HCEC 1CT (cell line): Measurements from ENCODE around the gene PTPN6.

ENCODE experiments used
- DNase-seq: peaks from one replicate; pipeline ENCODE4 v3.0.0-alpha.2; 2017

PTPN6 gene

DNA sequence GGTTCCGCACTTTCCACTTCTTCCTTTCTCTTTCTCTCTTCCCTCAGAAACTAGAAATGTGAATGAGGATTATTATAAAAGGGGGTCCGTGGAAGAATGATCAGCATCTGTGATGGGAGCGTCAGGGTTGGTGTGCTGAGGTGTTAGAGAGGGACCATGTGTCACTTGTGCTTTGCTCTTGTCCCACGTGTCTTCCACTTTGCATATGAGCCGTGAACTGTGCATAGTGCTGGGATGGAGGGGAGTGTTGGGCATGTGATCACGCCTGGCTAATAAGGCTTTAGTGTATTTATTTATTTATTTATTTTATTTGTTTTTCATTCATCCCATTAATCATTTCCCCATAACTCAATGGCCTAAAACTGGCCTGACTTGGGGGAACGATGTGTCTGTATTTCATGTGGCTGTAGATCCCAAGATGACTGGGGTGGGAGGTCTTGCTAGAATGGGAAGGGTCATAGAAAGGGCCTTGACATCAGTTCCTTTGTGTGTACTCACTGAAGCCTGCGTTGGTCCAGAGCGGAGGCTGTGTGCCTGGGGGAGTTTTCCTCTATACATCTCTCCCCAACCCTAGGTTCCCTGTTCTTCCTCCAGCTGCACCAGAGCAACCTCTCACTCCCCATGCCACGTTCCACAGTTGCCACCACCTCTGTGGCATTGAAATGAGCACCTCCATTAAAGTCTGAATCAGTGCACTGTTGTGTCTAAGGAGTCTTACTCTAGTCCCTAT is 28.0 kb upstream of the PTPN6 start:
- DNase-seq, result no peak

DNA sequence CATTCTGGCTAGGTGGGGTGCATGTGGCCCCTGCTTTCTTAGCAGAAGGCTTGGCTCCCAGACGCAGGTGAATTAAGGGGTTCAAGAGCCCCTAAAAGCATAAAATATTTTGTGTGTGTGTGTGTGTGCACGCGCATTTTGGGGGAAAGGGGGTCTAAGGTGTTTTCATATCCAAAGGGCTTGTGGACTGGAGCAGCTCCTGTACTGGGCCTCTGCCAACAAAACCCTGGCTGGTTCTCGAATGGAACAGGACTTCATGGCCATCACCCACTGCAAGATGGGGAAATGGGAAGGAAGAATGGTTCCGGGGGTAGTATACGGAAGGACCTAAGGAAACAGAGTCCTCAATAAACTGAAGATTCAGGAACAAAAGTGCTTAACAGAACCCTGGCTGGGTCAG is 27.3 kb upstream of the PTPN6 start:
- no peak for DNase-seq

DNA sequence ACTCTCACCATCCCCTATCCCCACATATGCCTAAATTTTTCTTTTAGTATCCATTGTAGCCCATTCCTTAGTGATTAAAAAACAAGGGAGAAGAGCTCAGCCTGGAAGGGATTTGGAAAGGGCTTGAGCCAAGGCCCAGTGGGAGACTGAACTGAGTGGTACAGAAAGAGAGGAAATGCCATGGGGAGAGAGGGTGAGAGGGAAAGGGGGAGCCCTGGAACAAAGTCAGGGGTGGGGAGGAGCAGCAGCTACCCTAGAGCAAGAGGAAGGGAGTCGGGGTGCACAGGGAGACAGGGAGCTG is 26.0 kb upstream of the PTPN6 start:
- DNase-seq, result no peak

DNA sequence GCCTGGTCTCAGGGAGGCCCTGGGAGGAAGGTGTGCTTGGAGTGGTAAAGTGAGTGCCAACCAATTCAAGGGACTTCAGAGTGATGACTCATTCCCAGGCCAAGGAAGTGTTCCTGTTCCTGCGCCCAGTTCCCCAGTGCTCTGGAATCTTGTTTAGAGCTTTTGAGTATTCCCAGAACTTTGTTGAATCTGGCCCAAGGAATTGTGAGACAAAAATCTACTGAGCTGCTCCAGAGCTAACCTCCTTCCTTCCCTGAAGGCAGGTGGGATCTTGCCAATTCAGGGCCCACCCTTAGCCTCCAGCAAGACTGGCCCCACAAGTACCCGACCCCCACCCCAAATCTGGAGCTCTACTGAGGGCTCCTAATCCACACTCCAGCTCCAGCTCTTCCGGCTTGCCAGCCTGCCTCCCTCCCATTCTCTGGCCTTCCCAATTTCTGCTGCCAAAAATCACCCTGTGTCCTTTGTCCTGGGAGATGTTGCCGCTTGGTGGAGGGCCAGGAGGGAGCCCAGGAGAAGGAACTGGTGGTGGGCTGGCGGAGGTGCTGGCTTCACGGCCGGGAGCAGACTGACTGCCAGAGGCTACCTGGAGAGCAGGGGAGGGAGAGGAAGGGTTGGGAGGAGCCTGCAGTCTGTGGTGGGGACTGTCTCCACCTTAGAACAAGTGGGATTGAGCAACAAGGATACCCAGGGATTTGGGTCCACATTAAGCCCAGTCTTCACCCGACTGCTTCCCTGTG is 25.4 kb upstream of the PTPN6 start:
- DNase-seq, result peak; percentile 90

DNA sequence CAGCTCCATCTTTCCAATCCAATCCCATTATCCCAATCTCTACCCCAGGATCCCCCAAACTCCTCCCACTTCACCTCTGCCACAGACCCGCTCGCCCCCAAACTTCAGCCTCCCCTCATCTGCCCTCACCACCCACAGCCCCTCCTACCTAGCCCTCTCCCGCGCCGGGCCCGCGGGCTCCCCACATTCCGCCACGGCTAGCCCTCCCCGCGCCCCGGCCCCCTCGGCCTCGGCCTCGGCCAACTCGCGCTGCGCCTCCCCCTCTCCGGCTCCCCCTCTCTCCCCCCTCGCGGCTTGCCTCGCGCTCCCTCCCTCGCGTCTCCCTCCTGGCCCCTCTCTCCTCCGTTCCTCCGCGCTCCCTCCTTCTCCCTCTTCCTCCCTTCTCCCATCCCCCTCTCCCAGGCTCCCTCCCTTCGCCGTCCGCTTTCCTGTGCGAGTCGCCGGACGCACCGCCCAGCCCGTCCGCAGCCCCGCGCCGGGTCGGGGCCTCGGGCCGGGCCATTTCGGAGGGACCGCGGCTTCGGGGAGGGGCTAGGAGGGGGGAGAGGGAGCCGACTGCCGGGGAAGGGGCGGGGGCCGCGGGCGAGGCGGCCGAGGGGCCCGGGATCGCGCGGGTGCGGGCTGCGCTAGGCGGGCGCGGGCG is 23.7 kb upstream of the PTPN6 start, which contains the start of gene ATN1:
Gene ATN1, plus strand, starts transcription at position 581 of the 643 bp plus-strand sequence. CDS start 6,043 bp downstream, outside the sequence.
- peak; percentile 77 for DNase-seq

DNA sequence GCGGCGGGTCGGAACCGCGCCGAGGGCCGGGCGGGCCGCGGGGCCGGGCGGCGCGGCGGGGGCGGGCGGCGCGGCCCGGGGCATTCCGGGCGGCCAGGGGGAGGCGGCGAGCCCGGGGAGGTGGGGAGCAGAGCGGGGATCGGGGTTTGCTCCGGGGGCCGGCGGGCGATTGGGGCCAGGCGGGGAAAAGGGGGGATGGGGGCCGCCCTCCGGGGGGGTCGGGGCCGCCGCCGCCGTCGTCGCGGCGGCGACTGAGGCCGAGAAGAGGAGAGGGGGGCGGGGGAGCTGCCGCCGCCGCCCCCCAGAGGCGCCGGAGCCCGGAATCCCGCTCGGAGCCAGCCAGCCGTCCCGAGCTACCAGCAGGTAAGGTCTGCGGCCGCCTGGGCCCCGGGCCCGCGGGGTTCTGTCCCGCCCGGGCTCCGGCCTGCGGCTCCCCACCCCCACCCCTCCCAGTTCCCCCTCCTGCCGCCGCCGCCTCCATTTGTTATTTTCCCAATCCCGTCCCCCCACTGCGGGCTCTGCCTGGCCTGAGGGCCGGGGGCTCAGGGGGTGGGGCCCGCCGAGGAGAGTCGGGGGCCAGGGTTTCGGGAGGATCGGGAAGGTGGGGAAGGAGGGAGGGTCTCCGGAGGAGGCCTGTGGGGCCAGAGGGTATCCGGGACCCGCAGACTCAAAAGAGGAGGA is 23.0 kb upstream of the PTPN6 start:
- no peak for DNase-seq

DNA sequence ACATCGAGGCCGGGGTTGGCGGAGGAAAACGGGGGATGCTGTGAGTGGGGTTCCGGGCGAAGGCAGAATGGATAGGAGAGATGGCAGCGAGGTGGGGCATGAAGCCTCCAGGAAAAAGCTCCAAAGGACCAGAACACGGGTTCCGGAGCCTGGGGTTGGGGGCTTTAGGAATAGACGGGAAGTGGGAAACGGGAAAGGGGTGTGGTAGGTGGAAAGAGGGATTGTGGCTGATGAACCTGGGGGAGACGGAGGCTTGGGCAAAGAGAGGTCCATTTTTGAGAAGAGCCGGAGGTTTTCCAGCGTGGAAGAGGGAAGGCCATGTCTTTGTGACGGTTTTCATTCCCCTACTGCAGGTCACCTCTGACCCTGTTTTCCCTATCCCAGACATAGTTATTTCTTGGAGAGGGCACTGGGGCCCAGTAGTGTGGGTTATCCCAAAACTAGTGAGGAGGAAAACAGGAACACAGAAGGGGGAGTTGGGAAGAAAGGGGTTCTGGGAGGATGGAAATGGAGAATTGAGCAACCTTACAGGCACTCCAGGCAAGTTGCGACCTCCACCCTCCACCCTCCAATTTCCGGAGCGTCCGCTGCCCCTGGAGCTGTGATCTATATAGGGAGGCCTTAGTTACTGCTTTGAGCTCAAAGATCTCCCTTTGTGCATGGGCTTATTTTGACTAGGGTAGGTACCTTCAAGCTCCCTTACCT is 22.3 kb upstream of the PTPN6 start:
- DNase-seq, result no peak

DNA sequence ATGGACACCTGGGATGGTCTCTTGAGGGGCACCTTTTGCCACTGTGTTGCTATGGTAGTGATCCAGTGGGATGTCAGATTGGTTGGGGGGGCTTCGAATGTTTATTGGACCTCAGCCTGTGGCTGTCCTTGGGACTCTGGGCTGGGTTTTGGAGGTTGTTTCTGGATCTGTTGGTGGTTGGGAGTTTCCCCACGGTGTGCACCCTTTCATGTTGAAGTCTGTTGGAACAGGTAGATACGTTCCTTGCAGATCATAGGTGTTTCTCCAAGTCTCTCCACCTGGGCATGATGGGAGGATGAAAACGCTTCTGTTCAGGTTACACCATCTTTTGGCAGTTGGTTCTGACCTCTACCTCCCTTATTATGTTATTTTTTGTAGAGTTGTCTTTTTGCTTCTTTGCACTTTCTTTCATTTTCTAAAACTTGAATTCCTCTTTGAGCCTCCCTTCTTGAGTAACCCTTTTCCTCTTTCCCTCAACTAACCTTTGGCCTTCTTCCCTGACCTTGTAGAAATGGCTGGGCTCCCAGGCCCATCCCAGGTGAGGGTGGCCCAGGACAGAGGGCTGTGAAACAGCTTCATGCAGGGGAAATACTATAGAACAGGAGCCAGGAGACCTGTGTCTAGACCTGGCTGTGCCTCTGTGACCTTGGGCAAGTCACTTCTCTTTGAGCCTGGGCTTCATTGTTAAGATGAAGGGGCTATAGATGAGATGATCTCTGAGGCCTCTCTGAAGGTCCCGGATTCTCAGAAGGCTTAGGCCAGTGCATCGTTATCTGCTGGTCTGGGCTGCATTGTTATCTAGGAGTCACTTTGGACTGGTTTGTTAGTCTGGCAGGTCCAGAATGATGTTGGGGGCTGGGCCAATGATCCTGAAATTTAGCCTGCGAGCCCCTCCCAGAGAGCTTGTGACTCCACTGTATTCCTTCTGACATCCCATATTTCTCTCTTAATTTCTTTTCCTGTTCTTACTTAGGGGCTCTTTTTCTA is 21.4 kb upstream of the PTPN6 start:
- DNase-seq, result no peak

DNA sequence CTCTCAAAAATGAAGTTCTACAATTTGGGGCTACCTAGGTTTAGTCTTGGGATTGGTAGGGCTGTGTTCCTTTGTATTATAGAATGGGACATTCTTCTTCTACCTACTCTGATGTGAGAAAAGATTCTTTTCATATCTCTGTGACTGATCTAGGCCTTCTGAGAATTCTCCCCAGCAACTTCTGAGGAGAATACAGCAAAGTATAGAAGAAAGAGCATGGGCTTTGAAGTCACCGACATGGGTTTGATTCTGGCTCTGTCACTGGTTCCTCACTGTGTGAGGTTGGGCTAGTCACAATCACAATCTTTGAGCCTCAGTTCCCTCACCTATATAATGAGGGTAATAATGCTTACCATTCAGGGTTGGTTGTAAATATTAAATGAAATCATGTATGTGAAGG is 18.4 kb upstream of the PTPN6 start:
- no peak for DNase-seq

DNA sequence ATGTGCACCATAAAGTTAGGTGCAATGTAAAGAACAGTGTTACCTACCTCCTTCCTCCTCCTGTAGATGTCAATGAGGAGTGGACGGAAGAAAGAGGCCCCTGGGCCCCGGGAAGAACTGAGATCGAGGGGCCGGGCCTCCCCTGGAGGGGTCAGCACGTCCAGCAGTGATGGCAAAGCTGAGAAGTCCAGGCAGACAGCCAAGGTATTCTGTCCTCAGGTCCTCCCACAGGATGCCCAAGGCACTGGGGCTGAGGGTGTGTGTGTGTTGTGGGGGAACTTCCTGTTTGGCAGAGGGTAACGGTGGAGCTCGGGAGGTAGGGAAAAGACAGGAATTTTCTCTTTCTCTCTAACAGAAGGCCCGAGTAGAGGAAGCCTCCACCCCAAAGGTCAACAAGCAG is 17.0 kb upstream of the PTPN6 start:
- no peak for DNase-seq

DNA sequence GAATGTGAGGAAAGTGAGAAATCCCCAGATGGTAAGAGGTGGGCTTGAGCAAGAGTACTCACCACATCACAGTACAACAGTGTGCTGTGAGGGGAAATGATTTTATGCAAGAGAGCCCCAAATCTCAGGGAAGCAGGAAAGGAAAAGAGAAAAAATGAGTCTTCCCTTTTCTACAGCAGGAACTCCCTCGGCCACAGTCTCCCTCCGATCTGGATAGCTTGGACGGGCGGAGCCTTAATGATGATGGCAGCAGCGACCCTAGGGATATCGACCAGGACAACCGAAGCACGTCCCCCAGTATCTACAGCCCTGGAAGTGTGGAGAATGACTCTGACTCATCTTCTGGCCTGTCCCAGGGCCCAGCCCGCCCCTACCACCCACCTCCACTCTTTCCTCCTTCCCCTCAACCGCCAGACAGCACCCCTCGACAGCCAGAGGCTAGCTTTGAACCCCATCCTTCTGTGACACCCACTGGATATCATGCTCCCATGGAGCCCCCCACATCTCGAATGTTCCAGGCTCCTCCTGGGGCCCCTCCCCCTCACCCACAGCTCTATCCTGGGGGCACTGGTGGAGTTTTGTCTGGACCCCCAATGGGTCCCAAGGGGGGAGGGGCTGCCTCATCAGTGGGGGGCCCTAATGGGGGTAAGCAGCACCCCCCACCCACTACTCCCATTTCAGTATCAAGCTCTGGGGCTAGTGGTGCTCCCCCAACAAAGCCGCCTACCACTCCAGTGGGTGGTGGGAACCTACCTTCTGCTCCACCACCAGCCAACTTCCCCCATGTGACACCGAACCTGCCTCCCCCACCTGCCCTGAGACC is 15.6 kb upstream of the PTPN6 start:
- no peak for DNase-seq

DNA sequence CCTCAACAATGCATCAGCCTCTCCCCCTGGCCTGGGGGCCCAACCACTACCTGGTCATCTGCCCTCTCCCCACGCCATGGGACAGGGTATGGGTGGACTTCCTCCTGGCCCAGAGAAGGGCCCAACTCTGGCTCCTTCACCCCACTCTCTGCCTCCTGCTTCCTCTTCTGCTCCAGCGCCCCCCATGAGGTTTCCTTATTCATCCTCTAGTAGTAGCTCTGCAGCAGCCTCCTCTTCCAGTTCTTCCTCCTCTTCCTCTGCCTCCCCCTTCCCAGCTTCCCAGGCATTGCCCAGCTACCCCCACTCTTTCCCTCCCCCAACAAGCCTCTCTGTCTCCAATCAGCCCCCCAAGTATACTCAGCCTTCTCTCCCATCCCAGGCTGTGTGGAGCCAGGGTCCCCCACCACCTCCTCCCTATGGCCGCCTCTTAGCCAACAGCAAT is 14.9 kb upstream of the PTPN6 start:
- DNase-seq, result no peak

DNA sequence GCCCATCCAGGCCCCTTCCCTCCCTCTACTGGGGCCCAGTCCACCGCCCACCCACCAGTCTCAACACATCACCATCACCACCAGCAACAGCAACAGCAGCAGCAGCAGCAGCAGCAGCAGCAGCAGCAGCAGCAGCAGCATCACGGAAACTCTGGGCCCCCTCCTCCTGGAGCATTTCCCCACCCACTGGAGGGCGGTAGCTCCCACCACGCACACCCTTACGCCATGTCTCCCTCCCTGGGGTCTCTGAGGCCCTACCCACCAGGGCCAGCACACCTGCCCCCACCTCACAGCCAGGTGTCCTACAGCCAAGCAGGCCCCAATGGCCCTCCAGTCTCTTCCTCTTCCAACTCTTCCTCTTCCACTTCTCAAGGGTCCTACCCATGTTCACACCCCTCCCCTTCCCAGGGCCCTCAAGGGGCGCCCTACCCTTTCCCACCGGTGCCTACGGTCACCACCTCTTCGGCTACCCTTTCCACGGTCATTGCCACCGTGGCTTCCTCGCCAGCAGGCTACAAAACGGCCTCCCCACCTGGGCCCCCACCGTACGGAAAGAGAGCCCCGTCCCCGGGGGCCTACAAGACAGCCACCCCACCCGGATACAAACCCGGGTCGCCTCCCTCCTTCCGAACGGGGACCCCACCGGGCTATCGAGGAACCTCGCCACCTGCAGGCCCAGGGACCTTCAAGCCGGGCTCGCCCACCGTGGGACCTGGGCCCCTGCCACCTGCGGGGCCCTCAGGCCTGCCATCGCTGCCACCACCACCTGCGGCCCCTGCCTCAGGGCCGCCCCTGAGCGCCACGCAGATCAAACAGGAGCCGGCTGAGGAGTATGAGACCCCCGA is 14.3 kb upstream of the PTPN6 start:
- DNase-seq, result no peak

DNA sequence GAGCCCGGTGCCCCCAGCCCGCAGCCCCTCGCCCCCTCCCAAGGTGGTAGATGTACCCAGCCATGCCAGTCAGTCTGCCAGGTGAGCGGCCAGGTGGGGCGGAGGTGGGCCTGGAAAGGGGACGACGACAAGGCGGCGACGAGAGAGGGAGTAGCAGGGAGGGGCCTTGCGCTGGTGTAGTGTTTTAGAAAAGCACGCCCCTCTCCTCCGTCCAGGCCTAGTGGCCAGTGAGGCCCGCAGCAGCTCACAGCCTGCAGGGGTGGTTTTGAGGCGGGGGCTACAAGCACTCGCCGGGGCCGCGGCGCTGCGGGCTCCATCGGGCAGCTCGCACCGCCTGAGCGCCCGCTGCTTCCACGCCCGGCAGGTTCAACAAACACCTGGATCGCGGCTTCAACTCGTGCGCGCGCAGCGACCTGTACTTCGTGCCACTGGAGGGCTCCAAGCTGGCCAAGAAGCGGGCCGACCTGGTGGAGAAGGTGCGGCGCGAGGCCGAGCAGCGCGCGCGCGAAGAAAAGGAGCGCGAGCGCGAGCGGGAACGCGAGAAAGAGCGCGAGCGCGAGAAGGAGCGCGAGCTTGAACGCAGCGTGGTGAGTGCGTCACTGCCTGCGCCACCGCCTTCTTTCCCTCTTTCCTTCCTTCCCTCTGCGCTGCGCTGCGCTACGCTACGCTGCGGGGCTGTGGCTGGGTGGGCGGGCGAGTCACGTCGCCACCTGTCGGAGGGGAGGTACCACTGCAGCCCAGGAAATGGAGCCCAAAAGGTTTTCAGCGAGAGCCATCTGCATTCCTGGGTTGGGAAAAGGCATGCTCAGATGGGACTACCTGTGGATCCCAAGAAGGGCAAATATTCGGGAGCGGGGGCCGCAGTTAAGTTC is 13.4 kb upstream of the PTPN6 start:
- DNase-seq, result peak; percentile 87

DNA sequence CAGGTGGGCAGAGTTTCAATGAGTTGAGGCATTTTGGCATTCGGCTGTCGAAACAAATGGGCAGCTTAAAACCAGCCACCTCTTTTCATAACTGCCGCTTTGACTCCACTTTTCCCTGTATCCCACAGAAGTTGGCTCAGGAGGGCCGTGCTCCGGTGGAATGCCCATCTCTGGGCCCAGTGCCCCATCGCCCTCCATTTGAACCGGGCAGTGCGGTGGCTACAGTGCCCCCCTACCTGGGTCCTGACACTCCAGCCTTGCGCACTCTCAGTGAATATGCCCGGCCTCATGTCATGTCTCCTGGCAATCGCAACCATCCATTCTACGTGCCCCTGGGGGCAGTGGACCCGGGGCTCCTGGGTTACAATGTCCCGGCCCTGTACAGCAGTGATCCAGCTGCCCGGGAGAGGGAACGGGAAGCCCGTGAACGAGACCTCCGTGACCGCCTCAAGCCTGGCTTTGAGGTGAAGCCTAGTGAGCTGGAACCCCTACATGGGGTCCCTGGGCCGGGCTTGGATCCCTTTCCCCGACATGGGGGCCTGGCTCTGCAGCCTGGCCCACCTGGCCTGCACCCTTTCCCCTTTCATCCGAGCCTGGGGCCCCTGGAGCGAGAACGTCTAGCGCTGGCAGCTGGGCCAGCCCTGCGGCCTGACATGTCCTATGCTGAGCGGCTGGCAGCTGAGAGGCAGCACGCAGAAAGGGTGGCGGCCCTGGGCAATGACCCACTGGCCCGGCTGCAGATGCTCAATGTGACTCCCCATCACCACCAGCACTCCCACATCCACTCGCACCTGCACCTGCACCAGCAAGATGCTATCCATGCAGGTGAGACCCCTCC is 12.6 kb upstream of the PTPN6 start:
- DNase-seq, result no peak

DNA sequence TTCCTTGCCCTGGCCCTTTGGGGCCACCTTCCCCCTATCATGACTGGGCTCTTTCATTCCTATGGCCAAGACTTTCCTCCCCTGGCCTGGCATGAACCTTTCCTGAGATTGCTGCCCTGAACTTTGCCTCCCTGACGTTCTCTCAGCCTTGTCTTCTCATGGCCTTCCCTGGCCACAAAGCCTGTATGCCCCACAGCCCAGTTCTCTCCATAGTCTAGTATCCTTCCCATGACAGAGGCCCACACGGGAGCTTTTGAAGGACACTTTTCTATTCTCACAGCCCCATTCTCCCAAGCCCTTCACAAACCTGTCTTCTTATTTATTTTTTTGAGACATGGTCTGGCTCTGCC is 12.0 kb upstream of the PTPN6 start:
- no peak for DNase-seq

DNA sequence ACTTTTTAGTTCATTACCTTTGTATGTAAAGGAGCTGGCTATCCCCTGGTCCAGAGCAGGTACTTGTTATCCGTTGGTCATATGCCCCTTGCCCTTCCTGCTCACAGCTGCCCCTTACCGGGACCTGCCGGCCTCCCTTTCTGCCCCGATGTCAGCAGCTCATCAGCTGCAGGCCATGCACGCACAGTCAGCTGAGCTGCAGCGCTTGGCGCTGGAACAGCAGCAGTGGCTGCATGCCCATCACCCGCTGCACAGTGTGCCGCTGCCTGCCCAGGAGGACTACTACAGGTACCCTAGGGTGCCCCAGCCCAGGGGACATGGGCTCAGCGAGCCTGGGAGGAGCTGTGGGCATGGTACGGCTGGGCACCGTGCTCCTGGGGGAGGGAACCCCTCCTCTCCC is 9.9 kb upstream of the PTPN6 start:
- DNase-seq, result no peak

DNA sequence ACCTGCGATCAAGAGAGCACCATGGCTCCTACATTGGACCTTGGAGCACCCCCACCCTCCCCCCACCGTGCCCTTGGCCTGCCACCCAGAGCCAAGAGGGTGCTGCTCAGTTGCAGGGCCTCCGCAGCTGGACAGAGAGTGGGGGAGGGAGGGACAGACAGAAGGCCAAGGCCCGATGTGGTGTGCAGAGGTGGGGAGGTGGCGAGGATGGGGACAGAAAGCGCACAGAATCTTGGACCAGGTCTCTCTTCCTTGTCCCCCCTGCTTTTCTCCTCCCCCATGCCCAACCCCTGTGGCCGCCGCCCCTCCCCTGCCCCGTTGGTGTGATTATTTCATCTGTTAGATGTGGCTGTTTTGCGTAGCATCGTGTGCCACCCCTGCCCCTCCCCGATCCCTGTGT is 9.4 kb upstream of the PTPN6 start:
- DNase-seq, result no peak
